Measurements from ENCODE around the gene PLCL1.

DNA sequence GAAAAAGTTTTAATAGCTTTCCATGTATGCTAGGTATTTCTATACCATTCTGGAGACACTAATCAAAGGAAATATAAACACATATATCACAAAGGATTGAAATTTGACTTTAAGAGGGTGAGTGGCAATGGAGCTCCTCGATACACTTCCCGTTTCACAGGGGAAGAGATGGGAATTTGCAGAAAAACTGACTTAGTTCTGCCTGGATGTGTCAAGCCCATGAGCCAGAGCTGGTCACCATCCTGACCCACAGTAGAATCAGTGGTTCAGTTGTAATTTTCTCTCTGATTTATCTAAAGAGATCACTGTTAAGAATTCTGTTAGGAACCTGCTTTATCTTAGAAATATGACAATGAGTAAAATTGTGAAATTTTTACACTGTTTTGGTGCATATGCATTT is 34.2 kb downstream of the PLCL1 start:
- TF ChIP-seq, protein P1, sequence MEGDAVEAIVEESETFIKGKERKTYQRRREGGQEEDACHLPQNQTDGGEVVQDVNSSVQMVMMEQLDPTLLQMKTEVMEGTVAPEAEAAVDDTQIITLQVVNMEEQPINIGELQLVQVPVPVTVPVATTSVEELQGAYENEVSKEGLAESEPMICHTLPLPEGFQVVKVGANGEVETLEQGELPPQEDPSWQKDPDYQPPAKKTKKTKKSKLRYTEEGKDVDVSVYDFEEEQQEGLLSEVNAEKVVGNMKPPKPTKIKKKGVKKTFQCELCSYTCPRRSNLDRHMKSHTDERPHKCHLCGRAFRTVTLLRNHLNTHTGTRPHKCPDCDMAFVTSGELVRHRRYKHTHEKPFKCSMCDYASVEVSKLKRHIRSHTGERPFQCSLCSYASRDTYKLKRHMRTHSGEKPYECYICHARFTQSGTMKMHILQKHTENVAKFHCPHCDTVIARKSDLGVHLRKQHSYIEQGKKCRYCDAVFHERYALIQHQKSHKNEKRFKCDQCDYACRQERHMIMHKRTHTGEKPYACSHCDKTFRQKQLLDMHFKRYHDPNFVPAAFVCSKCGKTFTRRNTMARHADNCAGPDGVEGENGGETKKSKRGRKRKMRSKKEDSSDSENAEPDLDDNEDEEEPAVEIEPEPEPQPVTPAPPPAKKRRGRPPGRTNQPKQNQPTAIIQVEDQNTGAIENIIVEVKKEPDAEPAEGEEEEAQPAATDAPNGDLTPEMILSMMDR (IDR thresholded peaks at IDR 0.05): no peak
- no peak for TF ChIP-seq ZFX (IDR thresholded peaks at IDR 0.05; ENCODE audit: borderline replicate concordance)

All from 22Rv1 (cell line).